Epithelial cell of proximal tubule (primary cell): ENCODE measurements around the gene STXBP5. TPM values are rescaled to one million over a fixed set of nuclear protein-coding genes. Genes with fewer than 3 reads are reported as not detected.

Source experiments
- DNase-seq: peaks from one replicate; pipeline ENCODE4 v3.0.0-alpha.2; 2011; ENCODE audit warnings: low read depth
- H3K4me3 ChIP-seq: 2 replicates; pipeline ENCODE4 v1.5.1; 2011; ENCODE audit warnings: low read depth, mild to moderate bottlenecking, low read length
- CTCF ChIP-seq: conservative IDR thresholded peaks from 2 replicates; pipeline ENCODE4 v1.5.1; 2012; ENCODE audit warnings: low read depth, mild to moderate bottlenecking, low read length
- total RNA-seq: library from RNA; depleted of rRNA; stranded (reverse); fragments of >200 nt; gene quantifications from 2 replicates; pipeline ENCODE4 v1.2.3, GENCODE V29; 2015

STXBP5 gene
- total RNA-seq, 1 donor from 2014 or later, result 16.3 TPM

- no peak for TF ChIP-seq CTCF
- H3K4me3 ChIP-seq, result no peak overlapping the region
- no peak for DNase-seq
Measured at GRCh38 chr6:147255948-147256674, 51.9 kb downstream of the STXBP5 start.

- H3K4me3 ChIP-seq, result no peak overlapping the region
- TF ChIP-seq CTCF, result no peak
- no peak for DNase-seq
Measured at GRCh38 chr6:147257760-147258159, 53.5 kb downstream of the STXBP5 start.

GRCh38 chr6:147260091-147260490 is 55.9 kb downstream of the STXBP5 start:
- no peak for DNase-seq
- no peak overlapping the region for H3K4me3 ChIP-seq
- TF ChIP-seq CTCF, result no peak

- TF ChIP-seq CTCF, result no peak
Measured at GRCh38 chr6:147262946-147263345, 58.7 kb downstream of the STXBP5 start.

GRCh38 chr6:147266821-147267220 is 62.6 kb downstream of the STXBP5 start:
- TF ChIP-seq CTCF, result no peak
- DNase-seq, result no peak
- no peak overlapping the region for H3K4me3 ChIP-seq

More at GRCh38 chr6:147262946-147263345, 58.7 kb downstream of the STXBP5 start:
- no peak for DNase-seq
- H3K4me3 ChIP-seq, result no peak overlapping the region

- TF ChIP-seq CTCF, result no peak
- no peak overlapping the region for H3K4me3 ChIP-seq
- DNase-seq, result no peak
Measured at GRCh38 chr6:147267658-147268057, 63.4 kb downstream of the STXBP5 start.

- TF ChIP-seq CTCF, result no peak
- H3K4me3 ChIP-seq, result no peak overlapping the region
- DNase-seq, result no peak
Measured at GRCh38 chr6:147268254-147268653, 64.0 kb downstream of the STXBP5 start.
